Fibroblast of upper back skin (primary cell): ENCODE data around the gene ANO6.
"Not testable (repeated sequence)": the region's sequence is repeated elsewhere in the genome, so short reads cannot be mapped to it uniquely, and the experiment has no call there.

ENCODE experiments used
- DNase-seq: peaks from one replicate; pipeline ENCODE4 v3.0.0-alpha.2; 2013

ANO6 gene

GRCh38 chr12:45215419-45216229 is at the start of gene ANO6:
Gene ANO6, plus strand, starts transcription at chr12:45216095. Its CDS starts 227 bp downstream, at chr12:45216322.
- DNase-seq = peak; percentile 86

GRCh38 chr12:45168976-45169375 is 46.9 kb upstream of the ANO6 start:
- DNase-seq = no peak

- peak; percentile 72 for DNase-seq
These were observed 45.3 kb upstream of the ANO6 start for GRCh38 chr12:45170456-45171042.

GRCh38 chr12:45173293-45173692 is 42.6 kb upstream of the ANO6 start:
- not testable (repeated sequence) for DNase-seq

GRCh38 chr12:45174595-45174994 is 41.3 kb upstream of the ANO6 start:
- no peak for DNase-seq

- no peak for DNase-seq
These were observed 37.1 kb upstream of the ANO6 start for GRCh38 chr12:45178771-45179170.

- DNase-seq = no peak
These were observed 33.4 kb upstream of the ANO6 start for GRCh38 chr12:45182511-45182910.

GRCh38 chr12:45183246-45183645 is 32.6 kb upstream of the ANO6 start:
- peak; percentile 27 for DNase-seq

GRCh38 chr12:45184147-45184963 is 31.5 kb upstream of the ANO6 start:
- no peak for DNase-seq

GRCh38 chr12:45186762-45187161 is 29.1 kb upstream of the ANO6 start:
- no peak for DNase-seq

- no peak for DNase-seq
These were observed 26.0 kb upstream of the ANO6 start for GRCh38 chr12:45189766-45190403.

- peak; percentile 53 for DNase-seq
These were observed 24.7 kb upstream of the ANO6 start for GRCh38 chr12:45191239-45191638.

- no peak for DNase-seq
These were observed 23.2 kb upstream of the ANO6 start for GRCh38 chr12:45192707-45193106.

GRCh38 chr12:45200491-45201043 is 15.3 kb upstream of the ANO6 start:
- peak; percentile 24 for DNase-seq

GRCh38 chr12:45203767-45204166 is 12.1 kb upstream of the ANO6 start:
- DNase-seq = no peak

GRCh38 chr12:45204757-45205156 is 11.1 kb upstream of the ANO6 start:
- DNase-seq = no peak

- no peak for DNase-seq
These were observed 10.6 kb upstream of the ANO6 start for GRCh38 chr12:45205165-45205825.

- peak; percentile 78 for DNase-seq
These were observed 7.0 kb upstream of the ANO6 start for GRCh38 chr12:45208604-45209487.

- no peak for DNase-seq
These were observed 6.1 kb upstream of the ANO6 start for GRCh38 chr12:45209784-45210183.

GRCh38 chr12:45212064-45212463 is 3.8 kb upstream of the ANO6 start:
- no peak for DNase-seq

GRCh38 chr12:45213107-45213506 is 2.8 kb upstream of the ANO6 start:
- no peak for DNase-seq
